ENCODE results near the gene ACTN1.
"Not testable (repeated sequence)": the region's sequence is repeated elsewhere in the genome, so short reads cannot be mapped to it uniquely, and the experiment has no call there.

ACTN1 gene

DNA sequence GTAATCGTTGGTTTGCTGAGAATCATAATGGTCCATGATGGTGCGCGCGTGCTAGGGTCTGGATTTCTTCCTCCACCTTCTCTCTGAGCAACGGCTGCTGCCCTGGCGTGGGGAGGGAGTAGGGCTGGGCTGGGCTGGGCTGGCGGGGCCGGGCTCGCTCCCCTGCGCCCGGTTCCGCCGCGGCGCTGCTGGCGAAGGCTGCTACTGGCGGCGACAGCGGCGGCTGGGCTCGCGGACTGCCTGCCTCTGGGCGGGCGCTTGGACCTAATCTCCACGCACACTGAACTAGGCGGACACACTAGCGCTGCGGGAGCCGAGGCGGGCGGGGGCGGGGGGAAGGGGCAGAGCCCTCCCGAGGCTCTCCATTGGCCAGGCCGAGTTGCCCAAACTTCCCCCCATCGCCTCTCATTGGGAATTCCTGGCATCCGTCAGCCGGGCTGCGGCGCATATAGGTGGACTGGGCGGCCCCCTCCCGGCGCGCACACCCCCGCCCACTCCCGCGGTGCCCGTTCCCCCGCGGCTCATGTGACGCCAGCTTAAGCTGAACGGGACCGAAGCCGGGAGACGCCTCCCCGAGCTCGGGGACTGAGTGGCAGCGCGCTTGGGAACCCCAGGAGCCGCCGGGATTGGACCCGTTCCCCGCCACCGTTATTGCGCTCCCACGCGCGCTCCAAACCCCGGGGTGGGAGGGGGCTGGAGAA is at the start of gene ACTN1:
Gene ACTN1 (minus strand): TSS at position 282 of the 701 bp plus-strand sequence. CDS start 246 bp downstream, at position 36.
- peak; percentile 69 for DNase-seq

DNA sequence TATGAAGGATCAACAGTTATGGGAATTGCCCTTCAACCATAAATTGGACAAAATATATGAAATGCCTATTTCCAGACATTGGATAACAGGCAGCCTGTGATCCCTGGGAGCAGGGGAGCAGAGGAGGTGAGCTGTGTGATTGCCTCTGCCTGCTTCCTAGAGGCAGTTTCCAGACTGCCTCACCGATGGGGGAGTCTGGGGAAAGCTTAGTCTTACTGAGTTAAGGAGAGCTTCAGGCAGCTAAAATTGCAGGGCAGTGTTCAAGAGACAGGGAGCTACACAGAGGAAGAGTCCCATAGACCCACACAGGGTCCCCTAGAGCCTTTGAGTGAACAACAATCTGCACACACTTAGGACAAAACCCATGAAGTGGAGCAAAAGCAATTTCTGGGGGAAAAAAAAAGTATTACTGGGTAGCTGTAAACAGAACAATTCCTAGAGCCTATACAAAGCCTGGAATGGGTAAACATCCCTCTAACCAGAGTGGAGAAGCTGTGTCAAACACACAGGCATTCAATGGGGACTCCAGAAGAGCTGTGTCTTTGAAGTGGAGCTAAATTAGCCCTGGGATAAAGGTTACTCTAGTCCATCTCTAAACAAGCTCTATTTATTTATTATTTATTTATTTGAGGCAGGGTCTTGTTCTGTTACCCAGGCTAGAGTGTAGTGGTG is 48.3 kb upstream of the ACTN1 start:
- DNase-seq = no peak

DNA sequence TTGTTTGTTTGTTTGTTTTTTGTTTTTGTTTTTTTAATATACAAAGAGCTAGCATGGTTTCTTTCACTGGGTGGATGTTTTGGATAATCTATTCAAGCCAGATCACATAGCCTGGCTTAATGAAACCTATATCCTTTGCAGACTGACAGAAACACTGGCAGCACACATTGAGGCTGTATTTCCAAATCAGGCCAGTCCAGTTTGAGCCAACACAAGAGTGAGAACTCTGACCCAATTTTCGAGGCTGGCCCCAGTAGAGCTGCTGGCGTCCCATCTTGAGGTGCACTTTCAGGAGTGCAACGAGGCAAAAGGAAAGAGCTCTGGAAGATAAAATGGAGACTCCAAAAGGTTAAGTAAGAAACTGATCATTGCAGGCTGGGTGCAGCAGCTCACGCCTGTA is 43.9 kb upstream of the ACTN1 start:
- DNase-seq = no peak

DNA sequence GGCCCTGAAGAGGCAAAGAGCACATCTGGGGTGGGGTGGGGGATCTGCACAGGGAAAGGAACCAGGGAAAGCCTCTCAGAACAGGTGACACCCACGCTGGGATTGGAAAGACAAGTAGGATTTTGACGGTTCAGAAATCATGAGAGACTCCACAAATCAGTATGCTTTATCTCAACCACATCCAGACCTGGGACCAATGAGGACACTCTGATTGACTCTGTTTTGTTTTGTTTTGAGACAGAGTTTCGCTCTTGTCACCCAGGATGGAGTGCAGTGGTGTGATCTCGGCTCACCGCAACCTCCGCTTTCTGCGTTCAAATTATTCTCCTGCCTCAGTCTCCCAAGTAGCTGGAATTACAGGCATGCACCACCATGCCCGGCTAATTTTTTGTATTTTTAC is 43.0 kb upstream of the ACTN1 start:
- not testable (repeated sequence) for DNase-seq

DNA sequence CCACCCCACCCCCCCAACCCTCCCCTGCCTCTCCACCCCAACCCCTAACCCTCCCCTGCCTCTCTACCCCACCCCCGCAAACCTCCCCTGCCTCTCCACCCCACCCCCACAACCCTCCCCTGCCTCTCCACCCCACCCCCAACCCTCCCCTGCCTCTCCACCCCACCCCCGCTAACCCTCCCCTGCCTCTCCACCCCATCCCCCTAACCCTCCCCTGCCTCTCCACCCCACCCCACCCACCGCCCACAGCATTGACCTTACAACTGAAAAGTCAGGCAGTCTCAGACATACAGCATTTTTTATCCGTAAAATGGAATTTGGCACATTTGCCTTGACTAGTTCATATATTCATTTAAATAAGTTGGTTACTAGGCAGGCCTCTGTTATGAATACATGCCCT is 38.6 kb upstream of the ACTN1 start:
- DNase-seq = no peak

DNA sequence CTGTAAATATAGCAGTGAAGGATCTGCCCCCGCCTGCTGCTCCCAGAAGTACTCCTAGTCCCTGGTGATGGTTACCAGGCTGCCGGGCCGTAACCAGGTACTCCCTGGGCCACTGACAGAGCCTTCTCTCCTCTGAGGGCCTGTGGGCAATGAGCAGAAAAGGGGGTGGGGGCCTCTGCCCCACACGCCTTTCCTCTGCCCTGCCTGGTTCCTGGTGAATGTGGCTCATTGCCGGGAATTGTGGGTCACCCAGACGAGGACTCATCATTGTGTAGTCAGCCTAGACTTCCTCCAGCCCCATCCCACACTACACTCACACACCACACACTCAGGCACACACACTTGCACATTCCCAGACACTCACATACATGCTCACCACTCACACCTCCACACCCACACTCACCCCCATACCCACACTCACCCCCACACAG is 35.7 kb upstream of the ACTN1 start:
- DNase-seq = no peak

DNA sequence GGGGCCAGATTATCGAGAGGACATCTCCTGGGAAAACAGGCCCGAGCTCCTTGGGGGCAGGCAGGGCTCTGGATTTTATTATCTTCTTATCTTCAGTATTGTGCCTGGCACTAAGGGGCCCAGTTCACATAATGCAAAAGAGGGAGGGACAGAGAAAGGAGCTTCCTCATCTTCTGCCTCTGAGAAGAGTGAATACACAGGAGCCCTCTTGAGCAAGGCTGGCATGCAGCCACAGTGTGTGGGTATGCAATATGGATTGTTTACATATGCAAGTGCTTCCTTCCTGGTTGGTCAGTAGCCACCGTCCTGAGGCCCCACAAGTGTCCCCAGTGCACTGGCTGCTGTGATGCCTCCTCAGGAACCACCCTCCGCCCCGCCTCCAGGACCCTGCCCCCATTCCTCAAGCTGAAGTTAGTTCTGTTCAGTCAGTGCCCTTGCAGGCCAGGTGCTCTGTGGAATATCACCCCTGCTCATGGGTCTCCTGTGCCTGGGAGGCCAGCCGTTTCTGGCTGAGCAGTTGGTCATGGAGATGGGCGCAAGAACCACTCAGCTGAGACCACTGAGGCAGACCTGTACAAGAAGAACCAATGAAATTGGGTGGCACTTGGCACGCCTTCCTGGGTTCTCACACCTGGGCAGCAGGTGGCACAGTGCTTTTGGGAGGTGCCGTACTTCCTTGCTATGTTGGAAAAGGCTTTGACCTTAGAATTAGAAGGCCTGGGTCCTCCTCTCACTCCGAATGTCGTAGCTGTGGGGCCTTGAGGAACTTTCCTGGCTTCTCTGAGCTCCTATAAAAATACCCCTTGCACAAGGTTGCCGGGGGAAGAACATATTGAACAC is 35.1 kb upstream of the ACTN1 start:
- DNase-seq = peak; percentile 92

DNA sequence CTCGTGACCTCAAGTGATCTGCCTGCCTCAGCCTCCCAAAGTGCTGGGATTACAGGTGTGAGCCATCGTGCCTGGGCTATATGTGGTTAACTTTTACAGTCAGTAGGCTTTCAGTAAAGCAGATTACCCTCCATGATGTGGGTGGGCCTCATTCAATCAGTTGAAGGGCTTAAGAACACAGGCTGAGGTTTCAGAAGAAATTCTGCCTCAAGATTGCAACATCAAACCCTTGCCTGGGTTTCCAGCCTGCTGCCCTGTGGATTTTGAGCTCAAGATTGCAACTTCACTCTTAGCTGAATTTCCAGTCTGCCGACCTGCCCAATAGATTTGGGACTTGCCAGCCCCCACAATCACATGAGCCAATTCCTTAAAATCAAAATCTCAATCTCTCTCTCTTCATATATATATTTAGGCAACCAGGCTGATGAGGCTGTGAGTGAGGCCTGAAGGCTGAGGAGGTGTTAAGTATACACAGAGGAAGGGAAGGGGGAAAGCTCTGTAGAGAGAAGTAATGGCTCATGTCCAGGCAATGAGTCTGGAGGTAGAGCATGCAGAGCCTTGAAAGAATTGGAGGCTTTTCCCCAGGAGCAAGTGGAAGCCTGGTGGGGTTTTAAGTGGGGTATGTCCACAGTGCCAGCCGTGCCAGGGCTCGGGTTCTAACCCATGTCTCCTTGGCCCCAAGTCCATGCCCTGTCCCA is 33.3 kb upstream of the ACTN1 start:
- DNase-seq = no peak

DNA sequence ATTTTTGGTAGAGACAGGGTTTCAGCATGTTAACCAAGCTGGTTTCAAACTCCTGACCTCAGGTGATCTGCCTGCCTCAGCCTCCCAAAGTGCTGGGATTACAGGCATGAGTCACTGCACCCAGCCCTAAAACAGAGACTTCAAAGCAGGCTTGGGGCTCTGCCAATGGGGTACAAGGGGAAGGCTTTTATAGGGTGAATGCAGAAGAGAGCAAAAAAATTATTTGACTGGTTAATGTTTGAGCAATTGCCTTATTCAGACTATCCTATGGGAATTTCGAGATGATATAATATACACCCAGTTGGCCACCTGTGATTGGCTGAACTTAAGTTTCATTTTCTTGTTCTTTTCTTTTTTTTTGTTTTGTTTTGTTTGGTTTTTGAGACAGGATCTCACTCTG is 31.5 kb upstream of the ACTN1 start:
- DNase-seq = no peak

DNA sequence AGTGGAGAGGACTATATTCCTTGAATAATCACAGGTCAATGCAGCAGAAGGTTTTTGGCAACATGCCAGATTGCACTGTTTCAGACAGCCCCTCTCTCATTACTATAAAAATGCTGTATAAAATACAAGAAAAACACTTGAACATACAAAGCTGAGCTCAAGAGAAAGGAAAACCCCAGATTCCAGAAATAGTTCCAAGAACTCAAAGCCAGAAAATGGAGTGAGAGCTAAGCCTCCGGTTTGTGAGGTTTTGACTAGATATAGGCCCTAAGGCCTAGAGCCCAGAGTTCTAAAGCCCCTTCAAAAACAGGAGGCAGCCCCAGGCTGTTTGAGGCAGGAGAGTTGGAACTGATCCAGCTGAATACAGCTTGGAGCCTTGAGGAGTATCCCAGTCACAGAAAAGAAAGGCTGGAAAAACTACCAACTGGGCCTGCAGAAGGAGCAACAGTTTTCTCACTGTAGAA is 29.4 kb upstream of the ACTN1 start:
- DNase-seq = no peak

DNA sequence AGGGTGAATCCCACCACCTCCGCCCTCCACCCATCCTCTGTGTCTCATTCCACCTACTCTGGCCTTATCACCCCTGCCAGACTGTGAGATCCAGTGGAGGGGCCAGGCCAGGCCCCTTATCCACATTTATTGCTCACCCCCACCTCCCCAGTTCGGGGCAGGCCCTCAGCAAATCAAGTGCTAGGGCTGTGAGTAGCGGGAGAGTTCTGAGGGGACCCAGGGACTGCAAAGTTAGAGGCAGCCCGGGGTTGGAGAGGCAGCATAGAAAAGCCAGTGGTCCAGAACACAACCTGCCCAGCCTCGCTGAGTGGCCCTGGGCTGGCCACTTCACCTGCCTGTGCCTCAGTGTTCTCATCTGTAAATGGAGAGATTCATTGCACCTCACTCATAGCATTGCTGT is 27.2 kb upstream of the ACTN1 start:
- DNase-seq = no peak

DNA sequence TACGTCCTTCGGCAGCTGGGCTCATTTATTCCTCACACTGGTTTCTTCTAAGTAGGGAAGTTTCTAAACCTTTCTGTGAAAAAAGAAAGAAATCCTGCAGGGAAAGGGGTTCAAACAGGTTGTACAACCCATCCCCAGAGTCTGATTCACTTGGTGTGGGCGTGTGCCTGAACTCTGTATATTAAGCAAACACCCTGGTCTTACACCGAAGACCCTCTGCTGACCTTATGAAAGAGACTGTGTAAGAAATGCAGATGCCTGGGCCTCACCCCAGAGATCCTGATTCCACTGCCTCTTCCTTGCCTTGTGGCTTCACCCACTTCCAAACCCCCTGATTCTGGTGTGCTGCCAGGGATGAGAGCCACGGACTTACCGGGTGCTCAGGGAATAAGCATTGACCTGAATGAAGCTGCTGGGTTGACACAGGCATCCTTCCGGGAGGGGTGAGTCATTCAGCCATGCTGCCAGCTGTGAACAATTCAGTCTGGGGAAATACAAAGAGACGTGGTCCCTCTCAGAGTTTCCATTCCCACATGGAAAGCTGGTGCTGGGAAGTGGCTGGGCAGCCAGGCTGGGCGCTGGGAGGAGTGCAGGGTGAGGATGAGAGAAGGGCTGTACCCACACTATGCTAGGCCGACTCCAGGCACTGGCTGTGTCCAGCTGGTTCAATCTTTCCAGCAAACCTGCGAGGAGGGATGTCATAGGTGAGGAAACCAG is 26.5 kb upstream of the ACTN1 start:
- no peak for DNase-seq

DNA sequence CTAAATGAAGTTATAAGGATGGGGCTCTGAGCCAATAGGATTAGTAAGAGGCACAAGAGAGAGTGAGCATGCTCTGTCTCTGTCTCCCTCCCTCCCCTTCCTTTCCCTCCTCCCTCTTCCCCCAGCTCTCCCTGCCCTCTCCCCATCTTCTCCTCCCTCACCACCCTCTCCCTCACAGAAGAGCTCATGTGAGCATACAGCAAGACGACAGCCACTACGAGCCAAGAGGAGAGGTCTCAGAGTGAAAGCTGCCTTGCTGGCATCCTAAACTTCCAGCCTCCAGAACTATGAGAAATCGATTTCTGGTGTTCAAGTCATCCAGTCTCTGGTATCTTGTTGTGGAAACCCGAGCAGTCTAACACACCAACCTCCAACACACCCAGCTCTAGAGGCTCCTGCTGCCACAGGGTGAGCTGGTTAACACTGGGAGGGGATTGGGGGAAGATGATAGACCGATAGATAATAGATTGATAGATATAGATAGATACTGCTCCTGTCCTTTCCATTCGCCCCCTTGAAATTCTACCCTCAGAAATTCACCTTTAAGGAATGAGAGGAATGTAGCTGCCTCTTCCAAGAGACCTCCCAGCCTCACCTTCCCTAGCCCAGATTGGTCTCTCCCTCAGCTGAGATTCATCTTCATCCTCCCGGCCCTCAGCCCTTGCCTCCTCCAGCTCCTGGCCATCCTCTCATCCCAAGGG is 25.8 kb upstream of the ACTN1 start:
- DNase-seq = no peak

DNA sequence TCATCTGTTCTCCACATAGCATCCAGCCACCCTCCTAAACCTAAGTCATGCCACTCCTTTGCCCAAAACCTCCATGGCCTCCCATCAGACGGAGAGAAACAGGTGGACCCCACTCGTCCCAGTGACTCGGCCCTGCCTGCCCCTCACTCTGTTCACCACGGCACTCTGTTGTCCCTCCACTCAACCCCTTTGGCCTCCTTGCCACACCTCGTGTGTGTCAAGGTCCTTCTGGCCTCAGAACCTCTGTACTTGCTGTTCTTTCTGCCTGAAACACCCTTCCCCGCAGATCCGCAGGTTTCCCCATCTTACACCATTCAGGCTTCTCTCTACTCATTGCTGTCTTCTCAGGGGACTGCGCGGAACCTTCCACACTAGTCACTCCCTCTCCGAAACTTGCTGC is 24.5 kb upstream of the ACTN1 start:
- DNase-seq = no peak

DNA sequence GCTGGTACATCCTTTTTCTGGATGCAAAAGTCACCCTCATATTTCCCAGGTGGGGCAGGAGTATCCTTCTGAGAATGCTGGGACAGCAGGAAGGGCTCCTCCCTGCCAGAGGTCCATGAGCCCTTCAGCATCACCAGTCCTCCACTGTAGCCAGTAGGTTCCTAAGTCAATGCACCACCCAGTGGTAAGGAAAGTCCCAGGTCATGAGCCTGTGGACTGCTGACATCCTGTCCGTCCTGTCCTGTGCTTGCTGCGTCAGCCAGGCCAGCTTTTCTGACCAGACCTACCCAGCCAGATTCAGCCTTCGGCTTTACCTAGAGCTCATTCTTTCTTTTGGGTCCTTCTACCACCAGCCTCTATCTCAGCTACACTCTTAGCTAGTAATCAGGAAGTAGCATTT is 23.0 kb upstream of the ACTN1 start:
- DNase-seq = no peak

DNA sequence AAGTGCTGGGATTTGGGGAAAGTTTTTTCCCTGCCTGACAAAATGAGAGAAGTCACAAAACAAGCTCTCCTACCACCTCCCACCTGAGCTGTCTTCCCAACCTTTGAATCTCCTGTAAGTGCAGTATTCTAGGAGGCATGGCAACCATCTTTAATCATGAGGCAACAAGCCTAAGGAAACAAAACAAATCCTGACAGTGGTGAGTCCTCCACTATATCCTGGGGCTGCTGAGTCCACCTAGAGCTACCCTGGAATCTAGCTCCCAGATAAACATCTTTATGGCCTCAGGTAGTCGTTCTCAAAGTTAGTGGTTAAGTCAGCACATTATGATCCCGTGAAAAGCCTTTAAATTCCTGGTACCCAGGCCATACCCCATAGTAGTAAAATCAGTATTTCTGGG is 22.3 kb upstream of the ACTN1 start:
- no peak for DNase-seq

DNA sequence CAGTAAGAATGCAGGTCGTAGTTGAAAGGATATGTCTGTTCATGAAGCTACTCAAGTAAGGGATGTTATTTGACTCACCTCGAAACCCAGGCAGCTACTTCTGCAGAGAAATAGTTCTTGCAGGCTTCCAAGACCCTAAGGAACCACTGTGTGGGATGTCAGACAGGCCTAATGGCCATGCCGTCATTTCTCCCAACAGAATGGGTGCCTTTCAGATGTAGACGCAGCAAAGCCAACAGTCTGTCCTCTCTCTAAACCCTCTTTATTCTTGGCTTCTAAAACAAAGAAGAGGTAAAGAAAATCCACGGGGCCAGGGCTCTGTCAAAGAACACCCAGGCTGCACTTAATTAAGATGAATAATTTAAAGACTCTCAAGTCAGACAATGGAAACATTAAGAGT is 19.0 kb upstream of the ACTN1 start:
- no peak for DNase-seq

DNA sequence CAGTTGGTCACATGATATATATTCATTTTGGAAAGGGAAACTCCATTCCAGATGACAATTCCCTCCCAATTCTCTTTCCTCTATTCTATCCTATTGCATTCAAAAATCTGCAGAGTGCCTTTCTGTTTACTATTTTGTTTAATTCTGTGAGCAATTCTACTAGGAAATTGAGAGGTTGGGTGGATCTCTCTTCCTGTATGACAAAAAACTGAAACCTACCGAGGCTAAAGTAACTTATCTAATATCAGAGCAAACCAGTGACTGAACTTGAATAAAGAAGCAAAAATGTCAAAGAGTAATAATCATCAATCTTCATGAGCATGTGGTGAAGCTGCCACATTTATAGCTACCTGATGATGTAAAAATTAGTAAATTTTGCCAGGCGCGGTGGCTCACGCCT is 16.6 kb upstream of the ACTN1 start:
- DNase-seq = no peak

DNA sequence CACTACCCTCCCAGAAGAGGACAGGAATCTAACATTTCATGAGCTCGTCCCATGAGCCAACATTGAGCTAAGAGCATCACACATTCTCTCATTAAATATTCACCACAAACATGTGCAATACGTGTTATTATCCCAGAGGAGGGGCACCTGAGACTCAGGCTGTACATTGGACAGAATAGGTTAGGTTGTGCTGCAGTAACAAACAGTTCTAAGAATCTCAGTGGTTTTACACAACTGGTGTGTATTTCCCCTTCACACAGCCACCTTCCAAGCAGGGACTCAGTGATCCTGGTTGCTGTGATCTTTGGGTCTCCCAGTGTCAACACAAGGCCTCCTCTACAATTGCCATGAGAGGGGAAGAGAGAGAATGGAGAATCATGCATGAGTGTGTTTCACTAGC is 15.0 kb upstream of the ACTN1 start:
- DNase-seq = no peak

DNA sequence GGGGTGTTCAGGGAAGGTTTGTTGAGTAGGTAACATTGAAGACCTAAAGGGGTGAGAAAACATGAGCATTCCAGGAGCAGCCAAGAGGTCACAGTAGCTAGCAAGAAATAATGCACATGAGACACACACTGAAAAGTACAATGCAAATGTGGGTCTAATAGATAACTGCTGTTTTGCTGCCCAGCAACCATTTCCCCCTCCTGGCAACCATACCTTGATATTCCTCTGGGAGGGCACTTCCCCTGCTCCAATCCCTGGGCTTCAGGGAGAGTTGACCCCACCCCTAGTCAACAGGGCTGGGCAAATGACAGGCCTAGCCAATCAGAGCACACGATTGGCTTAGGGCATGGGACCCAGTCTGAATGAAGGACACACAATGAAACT is 8.5 kb upstream of the ACTN1 start:
- DNase-seq = no peak

DNA sequence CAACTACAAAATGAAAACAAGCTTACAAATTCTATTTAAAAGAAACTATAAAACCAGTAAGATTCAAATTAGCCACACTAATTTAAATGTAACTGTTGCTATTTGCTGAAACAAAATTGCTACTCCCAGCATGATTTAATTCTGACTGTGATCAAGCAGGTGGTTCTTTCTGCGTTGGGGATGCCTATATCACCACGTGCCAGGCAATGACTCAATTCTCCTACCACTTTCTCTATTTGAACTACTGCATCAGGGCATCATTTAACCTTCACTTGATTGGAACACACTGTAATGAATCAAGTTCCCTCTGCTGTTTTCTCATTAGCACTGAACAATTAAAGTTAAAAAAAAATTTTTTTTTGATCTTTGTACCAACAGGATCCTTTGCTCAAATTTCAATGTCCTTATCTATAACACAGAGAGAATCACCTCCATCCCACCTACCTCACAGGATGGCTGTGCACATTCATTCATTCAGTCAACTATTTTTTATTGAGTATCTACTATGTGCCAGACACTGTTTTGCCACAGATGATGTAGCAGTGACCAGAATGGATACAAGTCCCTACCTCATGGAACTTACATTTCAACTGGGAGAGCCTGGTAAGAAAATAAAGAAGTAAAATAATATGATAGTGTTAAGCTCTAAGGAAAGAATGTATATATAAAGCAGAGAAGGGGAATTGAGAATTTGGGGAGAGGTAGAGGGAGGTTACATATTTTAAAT is 8.0 kb upstream of the ACTN1 start:
- DNase-seq = no peak
